GM19239 (cell line): ENCODE data around the gene ATP6V1C2.
"Not testable (repeated sequence)": the region's sequence is repeated elsewhere in the genome, so short reads cannot be mapped to it uniquely, and the experiment has no call there.

Experiments
- DNase-seq: peaks from one replicate; pipeline ENCODE4 v3.0.0; 2011; ENCODE audit warnings: low spot score; ENCODE audit not compliant: insufficient read length
- FAIRE-seq: peaks from 2 replicates; lab custom pipeline; 2011; peaks lifted over from hg19 to GRCh38; lab: Jason Lieb, UNC

ATP6V1C2 gene

GRCh38 chr2:10780821-10781220 lies 59.4 kb downstream of the ATP6V1C2 start:
- DNase-seq, FAIRE-seq: not testable (repeated sequence)

GRCh38 chr2:10781746-10782145 lies 60.3 kb downstream of the ATP6V1C2 start:
- no peak for DNase-seq
- no peak for FAIRE-seq

GRCh38 chr2:10783421-10783820 lies 62.0 kb downstream of the ATP6V1C2 start:
- DNase-seq (no peak), FAIRE-seq (no peak)

- FAIRE-seq (no peak), DNase-seq (no peak)
Observed at GRCh38 chr2:10784719-10785118, 63.3 kb downstream of the ATP6V1C2 start.

- DNase-seq (no peak), FAIRE-seq (no peak)
Observed at GRCh38 chr2:10785260-10785659, 63.8 kb downstream of the ATP6V1C2 start.

GRCh38 chr2:10786240-10786982 lies 65.0 kb downstream of the ATP6V1C2 start:
- FAIRE-seq (no peak), DNase-seq (no peak)

- DNase-seq, result no peak
- no peak for FAIRE-seq
Observed at GRCh38 chr2:10787176-10787968, 65.9 kb downstream of the ATP6V1C2 start.

- DNase-seq (no peak), FAIRE-seq (no peak)
Observed at GRCh38 chr2:10788855-10789254, 67.4 kb downstream of the ATP6V1C2 start.

- DNase-seq, result no peak
- FAIRE-seq, result peak; percentile 78
Observed at GRCh38 chr2:10790228-10790973, 69.0 kb downstream of the ATP6V1C2 start.

- DNase-seq (no peak), FAIRE-seq (no peak)
Observed at GRCh38 chr2:10792001-10792634, 70.7 kb downstream of the ATP6V1C2 start.

- DNase-seq (no peak), FAIRE-seq (no peak)
Observed at GRCh38 chr2:10792660-10793400, 71.4 kb downstream of the ATP6V1C2 start.

- FAIRE-seq (no peak), DNase-seq (no peak)
Observed at GRCh38 chr2:10793816-10794215, 72.4 kb downstream of the ATP6V1C2 start.

- FAIRE-seq, result no peak
- DNase-seq, result no peak
Observed at GRCh38 chr2:10794876-10795275, 73.4 kb downstream of the ATP6V1C2 start.

GRCh38 chr2:10795508-10796046 lies 74.1 kb downstream of the ATP6V1C2 start:
- DNase-seq (no peak), FAIRE-seq (no peak)

GRCh38 chr2:10796703-10797102 lies 75.3 kb downstream of the ATP6V1C2 start:
- no peak for FAIRE-seq
- no peak for DNase-seq

GRCh38 chr2:10798783-10799182 lies 77.4 kb downstream of the ATP6V1C2 start:
- FAIRE-seq, result no peak
- no peak for DNase-seq

GRCh38 chr2:10800163-10800562 lies 78.7 kb downstream of the ATP6V1C2 start:
- DNase-seq (no peak), FAIRE-seq (peak; percentile 18)

GRCh38 chr2:10802657-10803056 lies 81.2 kb downstream of the ATP6V1C2 start:
- DNase-seq, result no peak
- no peak for FAIRE-seq

GRCh38 chr2:10805990-10806389 lies 84.6 kb downstream of the ATP6V1C2 start:
- DNase-seq, FAIRE-seq: not testable (repeated sequence)
